ENCODE results near the gene SRM. TPM values are rescaled to one million over a fixed set of nuclear protein-coding genes. Genes with fewer than 3 reads are reported as not detected.

SRM gene
- total and polyA plus RNA-seq, 2 of the 13 experiments (the other 11 are each of a cell fraction or from before 2014, with no cell fraction given), result 27.9 to 31.8 TPM

GRCh38 chr1:11030865-11031264 lies 29.0 kb downstream of the SRM start:
- no peak for TF ChIP-seq ZNF251 (CRISPR knock-in tag; IDR thresholded peaks at IDR 0.05)
- TF ChIP-seq EED (CRISPR knock-in tag; IDR thresholded peaks at IDR 0.05), result no peak
- peak; percentile 37; the same call in 1 of the 2 replicates for TF ChIP-seq POLR2AphosphoS5 (IDR thresholded peaks at IDR 0.05; ENCODE audit: low read depth, low read length)
- no peak for TF ChIP-seq ZMAT3 (CRISPR knock-in tag; conservative IDR thresholded peaks at IDR 0.05)
- no peak for TF ChIP-seq ZNF816 (CRISPR knock-in tag; IDR thresholded peaks at IDR 0.05; ENCODE audit: borderline replicate concordance)
- TF ChIP-seq PAF1 (CRISPR knock-in tag; IDR thresholded peaks at IDR 0.05), result peak; percentile 49; the same call in 1 of the 2 replicates
- peak; percentile 19; the same call in 1 of the 2 replicates for TF ChIP-seq KDM2A (CRISPR knock-in tag; IDR thresholded peaks at IDR 0.05; ENCODE audit: borderline replicate concordance, low read depth)
- no peak for TF ChIP-seq CAMTA2 (CRISPR knock-in tag; IDR thresholded peaks at IDR 0.05; ENCODE audit: borderline replicate concordance)
- TF ChIP-seq YEATS2 (CRISPR knock-in tag; IDR thresholded peaks at IDR 0.05; ENCODE audit: borderline replicate concordance), result no peak
- TF ChIP-seq POLR2AphosphoS2 (IDR thresholded peaks at IDR 0.05; ENCODE audit: low read depth, low read length), result peak; percentile 57
- no peak for TF ChIP-seq GABPA (IDR thresholded peaks at IDR 0.05; ENCODE audit: low read depth, low read length)
- no peak for TF ChIP-seq GABPA (CRISPR knock-in tag; IDR thresholded peaks at IDR 0.05; ENCODE audit: low read depth)
- TF ChIP-seq RBM22 (optimal IDR thresholded peaks at IDR 0.05; ENCODE audit: low read length), result peak; percentile 81
- CTCF ChIA-PET (ENCODE audit: low intra/inter-chr PET ratio, low total read pairs), result no interaction called here
- in situ Hi-C loops (cut with HindIII; ENCODE audit: extremely low pct_ligation_motif_present, low pct_unique_long_range_greater_than_20kb), result loop anchor here (25.0 kb wide), 1 partner anchor 606 kb away; no protein-coding TSS in a partner anchor
- WGBS (ENCODE audit: low lambda C conversion rate), result 96% methylated on average over 9 of the region's 9 CpGs
- no peak overlapping the region for H3K27ac ChIP-seq (ENCODE audit: extremely low read length, insufficient read depth, low read length)
- no peaks in the 10 kb centered on the region for H4K20me1 ChIP-seq (ENCODE audit: insufficient read depth, low read length)
- H3K9ac ChIP-seq (ENCODE audit: insufficient read depth, low read depth, low read length), result no peak overlapping the region
- no peak overlapping the region for H3K4me3 ChIP-seq (replicated peaks in 1 of 3; ENCODE audit: insufficient read depth in 1 of 3, low read depth in 2 of 3, low read length in 3 of 3)
- no peak overlapping the region for H3K4me2 ChIP-seq (ENCODE audit: low read depth, low read length)
- intact Hi-C loops (cut with micrococcal nuclease; ENCODE audit: unreplicated experiment), result no loop called here
- no peaks in the 10 kb centered on the region for H3K9me3 ChIP-seq (ENCODE audit: low read length)
- no peaks in the 10 kb centered on the region for H3K79me2 ChIP-seq (ENCODE audit: insufficient read depth, low read length)
- H3K4me1 ChIP-seq (ENCODE audit: insufficient read depth, low read length), result no peaks in the 10 kb centered on the region
- FAIRE-seq (no peak), ATAC-seq (no peak; the same call in 2 of the 3 replicates), DNase-seq (ENCODE audit: low spot score) (no peak)
- H3K36me3 ChIP-seq (replicated peaks in 1 of 2; ENCODE audit: control insufficient read depth in 1 of 2, insufficient read depth in 2 of 2, low read length in 2 of 2), result peaks cover 0 to 8% of the 10 kb centered on the region in 2 experiments; a peak in 1 of 5 replicates
- no peak overlapping the region for H2AFZ ChIP-seq (ENCODE audit: low read length)
- BruUV-seq (replicated peaks), result no TSS peak
- H3K27me3 ChIP-seq (ENCODE audit: control insufficient read depth in 1 of 2, insufficient read depth in 2 of 2, low read length in 2 of 2), result no peaks in the 10 kb centered on the region
- POLR2A ChIA-PET, result interaction anchor here (1.2 kb wide), 1 partner anchor 9 kb away, joined by 3 read pairs; no protein-coding TSS in a partner anchor
